Activated CD8-positive, alpha-beta memory T cell treated with anti-CD3 and anti-CD28 coated beads for 48 hours (primary cell): ENCODE results near the gene FOXE1.

Experiments used
- DNase-seq, 3 experiments: peaks; one replicate each; pipeline ENCODE4 v3.0.0-alpha.2; 2020; ENCODE audit warnings: low read depth in 2 of 3, low spot score in 2 of 3

The FOXE1 gene

DNA sequence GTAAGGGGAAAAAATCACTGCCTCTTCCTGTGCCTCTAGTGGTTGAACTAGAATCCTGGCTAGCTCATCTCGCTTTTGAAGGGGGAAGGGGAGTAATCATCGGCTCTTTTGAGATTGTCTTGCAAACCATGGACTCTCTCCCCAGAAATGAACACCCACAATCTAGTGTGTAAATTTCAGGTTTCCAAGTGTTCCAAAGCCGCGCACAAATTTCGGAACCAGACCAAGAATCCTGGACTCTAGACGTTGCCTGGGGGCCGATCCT, 4.9 kb upstream of the FOXE1 start:
- DNase-seq = no peak

DNA sequence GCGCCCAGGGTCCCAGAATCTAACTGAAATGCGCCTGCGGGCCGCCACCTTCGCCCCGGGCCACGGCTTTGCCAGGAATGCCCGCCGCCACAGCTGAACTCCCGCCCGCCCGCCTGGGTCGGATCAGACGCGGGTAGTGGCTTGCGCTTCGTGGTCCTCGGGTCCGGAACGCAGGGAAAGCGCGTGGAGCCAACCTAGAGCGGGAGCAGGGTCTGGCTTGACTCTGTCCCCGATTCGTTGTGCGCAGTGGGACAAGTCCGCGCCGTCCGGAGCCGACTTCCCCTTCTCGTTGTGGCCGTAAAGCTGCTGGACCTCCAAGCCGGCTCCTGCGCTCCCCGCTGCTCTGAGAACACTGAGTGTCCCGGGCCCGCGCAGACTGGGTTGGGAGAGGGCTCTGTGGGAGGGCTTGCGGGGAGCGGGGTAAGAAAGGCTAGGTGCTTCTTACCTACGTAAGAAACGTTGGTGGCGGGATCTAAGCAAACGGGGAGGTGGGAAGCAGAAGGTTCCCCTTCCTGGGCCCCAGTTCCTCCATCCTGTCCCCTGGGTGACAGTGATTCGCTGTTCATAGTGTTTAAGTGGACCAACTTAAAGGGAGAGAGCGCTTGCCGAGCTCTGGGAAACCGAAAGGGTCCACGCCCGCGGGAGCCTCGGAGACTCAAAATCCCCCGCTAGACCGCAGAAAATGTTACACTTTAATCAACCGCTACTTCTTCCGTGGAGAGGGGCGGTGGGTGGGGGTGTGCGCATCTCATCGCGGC, 4.4 kb upstream of the FOXE1 start:
- DNase-seq = no peak

DNA sequence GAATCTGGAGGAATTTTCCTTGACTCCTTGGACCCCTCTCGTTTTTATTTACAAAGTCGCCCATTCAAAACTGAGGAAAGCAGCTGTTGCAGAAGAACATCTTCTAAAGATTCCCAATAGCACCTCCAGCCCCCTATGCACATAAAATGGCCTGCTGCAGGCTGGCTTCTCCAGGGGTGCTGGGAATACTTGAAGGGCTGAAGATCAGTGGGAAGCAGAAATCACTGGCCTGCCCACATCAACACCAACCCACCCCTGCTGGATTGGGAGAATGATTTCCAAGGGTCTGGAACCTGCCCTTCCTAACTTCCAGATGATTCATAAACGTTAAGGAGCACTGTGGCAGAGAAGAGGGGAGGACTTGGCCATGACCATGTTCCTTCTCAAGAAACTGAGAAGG, 3.0 kb upstream of the FOXE1 start:
- DNase-seq = no peak

GRCh38 chr9:97850746-97851445, 2.1 kb upstream of the FOXE1 start:
- no peak for DNase-seq

DNA sequence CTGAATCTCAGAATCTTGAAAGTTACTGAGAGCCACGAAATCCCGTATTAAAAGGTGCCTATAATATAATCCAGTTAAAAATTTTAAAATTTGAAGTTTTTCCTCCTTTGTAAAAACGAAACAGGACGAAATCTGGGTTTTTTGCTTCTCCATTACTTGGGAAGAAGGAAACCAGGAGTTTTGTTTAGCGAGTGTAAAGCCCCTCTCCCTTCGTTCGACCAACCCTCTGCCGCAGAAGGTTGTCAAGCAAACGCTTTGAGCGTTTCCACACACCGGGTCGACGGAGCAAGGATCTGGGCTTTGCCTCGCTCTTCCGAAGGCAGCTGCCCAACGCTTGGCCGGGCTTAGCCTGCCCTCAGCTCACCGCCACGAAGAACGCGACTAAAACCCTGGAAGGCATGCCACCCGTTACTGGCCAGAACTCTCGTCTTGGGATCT, 1.6 kb upstream of the FOXE1 start:
- no peak for DNase-seq

DNA sequence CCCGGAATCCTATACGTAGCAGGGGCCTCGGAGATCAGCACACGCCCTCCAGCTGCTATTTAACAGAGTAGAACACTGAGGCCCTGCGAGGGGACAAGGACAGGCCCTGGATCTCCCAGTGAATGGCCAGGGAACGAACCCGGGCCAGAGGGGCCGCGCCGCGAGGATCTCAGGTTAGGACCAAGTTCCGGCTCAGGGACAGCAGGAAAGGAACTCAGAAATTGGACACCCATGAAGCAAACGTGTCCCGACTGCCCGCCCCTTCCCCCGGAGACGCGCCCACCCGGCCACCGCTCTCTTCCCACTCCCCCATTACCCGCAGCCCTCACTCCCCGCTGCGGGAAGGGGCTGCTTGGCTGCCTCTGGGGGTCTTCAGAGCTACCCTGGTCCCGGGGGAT, 1.0 kb upstream of the FOXE1 start:
- no peak for DNase-seq

DNA sequence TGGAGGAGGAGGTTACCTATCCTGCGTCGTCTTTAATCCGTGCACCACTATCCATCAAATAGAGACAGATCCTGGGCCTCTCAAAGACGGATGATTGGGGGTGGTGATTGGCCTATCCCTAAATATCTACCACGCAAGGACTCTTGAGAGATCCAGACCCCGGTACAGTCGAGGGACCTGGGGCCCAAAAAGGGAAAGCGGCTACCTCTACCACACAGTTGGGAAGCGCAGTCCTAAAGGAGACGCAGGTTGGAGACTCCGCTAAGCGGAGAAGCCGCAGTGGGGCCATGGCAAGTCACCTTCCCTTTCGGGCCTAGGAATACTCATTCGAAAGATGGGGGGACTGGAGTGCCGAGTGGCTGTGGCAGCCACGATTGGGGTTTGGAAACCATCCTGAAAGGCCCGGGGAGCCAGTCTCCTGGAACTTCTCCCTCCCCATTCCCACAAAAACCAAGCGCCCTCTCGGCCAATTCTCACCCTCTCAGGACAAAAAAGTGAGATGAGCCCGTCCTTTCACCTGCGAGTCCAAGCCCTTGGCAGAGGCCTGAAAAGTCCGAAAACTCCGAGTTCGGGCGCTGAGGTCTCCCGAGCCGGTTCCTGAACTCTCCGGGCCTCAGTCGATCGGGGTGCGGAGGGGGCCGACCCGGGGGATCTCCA, 499 bp upstream of the FOXE1 start:
- DNase-seq = no peak

- DNase-seq = no peak
Observed at GRCh38 chr9:97853844-97854695, 1.0 kb downstream of the FOXE1 start.

DNA sequence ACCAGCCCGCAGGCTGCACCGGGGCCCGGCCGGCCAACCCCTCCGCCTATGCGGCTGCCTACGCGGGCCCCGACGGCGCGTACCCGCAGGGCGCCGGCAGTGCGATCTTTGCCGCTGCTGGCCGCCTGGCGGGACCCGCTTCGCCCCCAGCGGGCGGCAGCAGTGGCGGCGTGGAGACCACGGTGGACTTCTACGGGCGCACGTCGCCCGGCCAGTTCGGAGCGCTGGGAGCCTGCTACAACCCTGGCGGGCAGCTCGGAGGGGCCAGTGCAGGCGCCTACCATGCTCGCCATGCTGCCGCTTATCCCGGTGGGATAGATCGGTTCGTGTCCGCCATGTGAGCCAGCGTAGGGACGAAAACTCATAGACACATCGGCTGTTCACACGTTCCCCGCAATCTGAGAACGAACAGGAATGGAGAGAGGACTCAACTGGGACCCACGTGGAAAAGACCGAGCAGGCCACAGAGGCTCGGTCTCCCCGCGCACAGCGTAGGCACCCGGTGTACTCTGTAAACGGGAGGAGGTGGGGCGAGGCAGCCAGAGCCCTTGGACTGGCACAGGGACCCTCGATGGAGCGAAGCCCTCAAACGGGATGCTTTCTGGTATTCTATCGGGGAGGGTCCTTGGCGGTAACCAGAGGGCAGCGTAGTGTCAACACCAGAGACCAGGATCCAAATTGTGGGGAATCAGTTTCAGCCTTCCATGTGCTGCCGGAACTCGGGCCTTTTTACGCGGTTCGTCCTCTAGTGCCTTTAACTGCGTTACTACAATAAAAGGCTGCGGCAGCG, 1.9 kb downstream of the FOXE1 start:
- no peak for DNase-seq

GRCh38 chr9:97855486-97855875, 2.5 kb downstream of the FOXE1 start:
- DNase-seq = no peak

GRCh38 chr9:97855899-97856298, 2.9 kb downstream of the FOXE1 start:
- no peak for DNase-seq

DNA sequence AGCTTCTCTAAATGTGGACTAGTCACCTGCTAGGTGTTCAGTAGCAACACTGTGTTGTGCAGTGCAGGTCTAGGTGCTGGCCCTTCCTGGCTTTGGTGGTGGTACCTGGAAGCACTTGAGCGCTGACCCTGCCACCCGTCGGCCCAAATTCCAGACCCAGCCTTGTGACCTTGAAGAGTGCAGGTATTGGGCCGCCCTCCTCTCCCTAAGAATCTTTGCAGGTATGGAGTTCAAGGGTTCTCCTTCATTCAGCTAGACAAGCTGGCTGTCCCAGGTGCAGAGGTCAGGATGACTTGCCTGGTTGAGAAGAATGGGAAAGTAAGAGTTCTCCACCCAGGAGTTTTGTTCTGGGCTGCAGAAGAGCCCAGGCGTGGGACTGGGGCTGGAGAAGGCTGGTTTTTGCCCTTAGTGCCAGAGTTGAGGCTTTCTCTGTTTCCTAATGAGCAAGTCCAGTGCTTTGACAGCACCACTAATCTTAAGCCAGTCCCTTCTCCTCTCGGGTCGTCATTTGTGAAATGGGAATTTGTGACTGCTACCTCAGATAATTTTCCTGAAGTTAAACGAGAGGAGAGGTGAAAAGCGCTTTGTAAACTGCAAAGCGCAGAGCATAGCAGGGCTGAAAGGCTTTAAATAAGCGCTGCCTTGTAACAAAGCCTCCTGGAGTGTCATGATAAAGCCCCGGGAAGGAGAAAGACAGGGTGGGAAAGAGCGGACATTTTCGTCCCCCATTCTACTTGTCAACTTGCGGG, 4.0 kb downstream of the FOXE1 start:
- no peak for DNase-seq

- DNase-seq = no peak
Observed at GRCh38 chr9:97857606-97858392, 4.8 kb downstream of the FOXE1 start.

DNA sequence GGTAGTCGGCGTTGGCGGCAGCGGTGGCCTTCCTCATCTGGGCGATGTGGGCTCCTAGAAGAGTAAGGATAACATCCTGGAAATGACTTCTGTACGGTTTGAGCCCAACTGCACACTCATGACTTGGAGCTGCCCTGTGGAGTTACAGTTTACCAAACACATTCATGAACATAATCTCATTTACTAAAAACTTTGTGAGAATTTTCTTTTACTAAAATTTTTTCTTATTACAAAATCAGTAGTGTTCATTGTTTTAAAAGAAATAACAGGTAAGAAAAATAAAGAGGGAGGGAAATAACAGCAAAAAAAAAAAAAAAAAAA, 5.3 kb downstream of the FOXE1 start:
- no peak for DNase-seq

DNA sequence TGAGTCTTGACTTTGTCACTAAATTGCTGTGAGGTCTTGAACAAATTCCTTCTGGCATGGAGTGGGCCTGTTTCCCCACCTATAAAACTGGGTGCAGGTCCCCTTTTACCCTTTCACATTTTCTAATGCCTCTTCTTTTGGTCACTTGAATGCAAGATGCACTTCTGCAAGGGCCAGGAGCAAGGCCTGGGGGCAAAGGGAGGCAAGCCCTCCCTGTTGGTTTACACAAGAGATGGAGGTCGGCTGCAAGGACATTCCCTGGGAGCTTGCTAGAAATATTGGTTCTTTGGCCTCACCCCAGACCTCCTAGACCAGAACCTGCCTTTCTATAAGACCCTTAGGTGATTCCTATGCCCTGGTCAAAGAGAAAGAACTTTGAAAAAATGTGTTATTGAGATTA, 5.8 kb downstream of the FOXE1 start:
- DNase-seq = no peak

GRCh38 chr9:97859346-97859745, 6.3 kb downstream of the FOXE1 start:
- no peak for DNase-seq

DNA sequence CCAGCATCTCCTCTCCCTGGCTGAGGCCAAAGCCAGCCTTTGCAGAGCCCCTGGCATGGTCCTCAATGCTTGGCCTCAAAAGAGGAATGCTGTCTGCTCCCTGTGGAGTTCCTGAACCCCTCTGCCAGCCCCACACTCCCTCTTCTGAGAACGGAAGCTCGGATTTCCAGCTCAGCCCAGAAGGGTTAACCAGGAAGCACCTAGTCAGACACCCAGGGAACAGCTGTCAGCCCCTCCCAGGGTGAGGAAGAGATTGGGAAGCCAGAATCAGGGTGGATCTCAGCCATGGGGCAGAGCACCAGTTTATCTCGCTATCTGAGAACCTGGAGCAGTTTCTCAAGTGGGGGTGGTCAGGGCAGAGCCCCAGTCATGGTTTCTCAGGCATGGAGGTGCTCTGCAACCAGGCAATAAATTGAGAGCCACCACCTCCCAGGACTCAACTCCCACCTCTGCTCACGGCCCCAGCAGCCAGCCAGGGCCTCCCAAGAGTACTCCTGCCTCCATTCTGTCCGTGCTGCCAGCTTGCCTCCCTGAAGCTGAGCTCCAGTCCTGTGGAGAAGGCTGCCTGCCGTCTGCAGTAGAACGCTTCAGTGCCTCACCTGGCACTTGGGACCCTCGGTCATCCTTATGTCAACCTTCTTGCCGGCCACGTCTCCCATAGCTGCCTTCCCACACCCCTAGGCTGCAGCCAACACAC, 7.6 kb downstream of the FOXE1 start:
- DNase-seq = no peak

DNA sequence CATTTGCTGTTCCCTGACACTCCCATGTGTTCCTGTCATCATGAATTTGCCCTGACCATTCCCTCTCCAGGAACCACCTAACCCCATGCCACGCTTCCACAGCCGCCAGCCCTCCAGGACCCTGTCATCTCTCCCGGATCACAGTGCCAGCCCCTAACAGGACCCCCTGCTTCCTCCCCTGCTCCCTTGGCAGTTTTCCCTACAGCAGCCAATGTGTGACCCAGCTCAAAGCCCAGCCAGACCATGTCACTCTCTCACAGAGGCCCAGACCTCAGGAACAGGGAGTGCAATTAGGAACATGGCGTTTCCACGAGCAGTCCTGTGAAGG, 8.1 kb downstream of the FOXE1 start:
- no peak for DNase-seq

- no peak for DNase-seq
Observed at GRCh38 chr9:97863314-97863713, 10.3 kb downstream of the FOXE1 start.
